IMR-90 (cell line): ENCODE measurements around the gene MPZ. TPM values are rescaled to one million over a fixed set of nuclear protein-coding genes. Genes with fewer than 3 reads are reported as not detected.

Source experiments
- ATAC-seq: fragments of 200-7000 bp; cut with Tn5 transposase; 2 replicates; pipeline ENCODE4 v1.9.1; 2020; ENCODE audit warnings: low read depth, mild to moderate bottlenecking, moderate library complexity
- BruUV-seq: library from RNA; stranded (reverse); fragments of 400-500 nt; replicated peaks from 2 replicates; lab custom pipeline; 2021; lab: Mats Ljungman, UMichigan
- CTCF ChIA-PET: fragments of 300-600 bp; formaldehyde crosslinking; extraction: SDS; loops from one replicate; lab custom pipeline; 2021; ENCODE audit warnings: antibody characterized with exemption; lab: Yijun Ruan, JAX
- POLR2A ChIA-PET: fragments of 300-600 bp; sonication (Branson Sonifier 250); formaldehyde crosslinking; loops from one replicate; lab custom pipeline; 2022; ENCODE audit warnings: antibody characterized with exemption; ENCODE audit not compliant: unreplicated experiment; lab: Charles Lee
- DNase-seq: peaks from one replicate; pipeline ENCODE4 v3.0.0; 2013
- H2AFZ ChIP-seq: replicated peaks from 2 replicates; pipeline ENCODE3; 2013; ENCODE audit warnings: low read length, mild to moderate bottlenecking; ENCODE audit not compliant: poor library complexity
- H2AK5ac ChIP-seq: 2 replicates; pipeline ENCODE4 v1.6.1; 2013; ENCODE audit warnings: low read depth, low read length, inconsistent platforms
- H2AK9ac ChIP-seq: replicated peaks from 2 replicates; pipeline ENCODE3; 2013; ENCODE audit warnings: mild to moderate bottlenecking, low read depth, low read length, moderate library complexity; ENCODE audit not compliant: poor library complexity
- H2BK120ac ChIP-seq: 2 replicates; pipeline ENCODE4 v1.6.1; 2013; ENCODE audit warnings: low read depth, low read length, inconsistent platforms
- H2BK15ac ChIP-seq: 3 replicates; pipeline ENCODE4 v1.6.1; 2013; ENCODE audit warnings: low read depth, low read length, inconsistent platforms
- H2BK20ac ChIP-seq: 2 replicates; pipeline ENCODE4 v1.6.1; 2013; ENCODE audit warnings: low read depth, mild to moderate bottlenecking, inconsistent platforms, low read length, moderate library complexity
- H2BK5ac ChIP-seq: 2 replicates; pipeline ENCODE4 v1.6.1; 2013; ENCODE audit warnings: mild to moderate bottlenecking, low read depth, low read length, inconsistent platforms; ENCODE audit not compliant: poor library complexity, severe bottlenecking
- H3K14ac ChIP-seq: replicated peaks from 2 replicates; pipeline ENCODE4 v1.6.1; 2013; ENCODE audit warnings: low read depth, low read length, inconsistent platforms
- H3K18ac ChIP-seq: 2 replicates; pipeline ENCODE4 v1.6.1; 2013; ENCODE audit warnings: low read depth, low read length, control low read depth
- H3K23ac ChIP-seq: 2 replicates; pipeline ENCODE4 v1.6.1; 2013; ENCODE audit warnings: low read depth, low read length, inconsistent platforms
- H3K27ac ChIP-seq: 2 replicates; pipeline ENCODE4 v1.5.1; 2013; ENCODE audit warnings: mild to moderate bottlenecking, control low read depth, low read length; ENCODE audit not compliant: insufficient read depth
- H3K27me3 ChIP-seq: 2 replicates; pipeline ENCODE4 v1.6.1; 2013; ENCODE audit warnings: low read length; ENCODE audit not compliant: control insufficient read depth, insufficient read depth
- H3K36me3 ChIP-seq: 2 replicates; pipeline ENCODE4 v1.6.1; 2013; ENCODE audit warnings: low read length, mixed read lengths; ENCODE audit not compliant: control insufficient read depth, insufficient read depth
- H3K4ac ChIP-seq: 2 replicates; pipeline ENCODE4 v1.6.1; 2013; ENCODE audit warnings: low read depth, low read length, inconsistent platforms
- H3K4me1 ChIP-seq: 2 replicates; pipeline ENCODE4 v1.6.1; 2013; ENCODE audit warnings: low read length, mixed read lengths; ENCODE audit not compliant: control insufficient read depth, insufficient read depth
- H3K4me2 ChIP-seq: 2 replicates; pipeline ENCODE4 v1.6.1; 2013; ENCODE audit warnings: low read depth, mild to moderate bottlenecking, control low read depth, low read length, moderate library complexity
- H3K4me3 ChIP-seq: 2 replicates; pipeline ENCODE4 v1.5.1; 2013; ENCODE audit warnings: low read depth, mild to moderate bottlenecking, control low read depth, low read length, moderate library complexity; ENCODE audit not compliant: insufficient read depth
- H3K56ac ChIP-seq: 2 replicates; pipeline ENCODE4 v1.6.1; 2013; ENCODE audit warnings: low read length, inconsistent platforms; ENCODE audit not compliant: insufficient read depth; ENCODE audit errors: extremely low read depth
- H3K79me1 ChIP-seq, 2 experiments: 2 replicates each; pipeline ENCODE4 v1.6.1; 2013; ENCODE audit warnings: low read length in 2 of 2, inconsistent platforms in 1 of 2, low read depth in 1 of 2
- H3K9ac ChIP-seq: 2 replicates; pipeline ENCODE4 v1.6.1; 2013; ENCODE audit warnings: low read depth, low read length, control low read depth
- H3K9me1 ChIP-seq: 2 replicates; pipeline ENCODE4 v1.6.1; 2013; ENCODE audit warnings: low read length, inconsistent platforms; ENCODE audit not compliant: insufficient read depth
- H3K9me3 ChIP-seq: 2 replicates; pipeline ENCODE4 v1.6.1; 2013; ENCODE audit warnings: low read length; ENCODE audit not compliant: control insufficient read depth, insufficient read depth
- H4K20me1 ChIP-seq: 2 replicates; pipeline ENCODE4 v1.6.1; 2013; ENCODE audit warnings: low read length, inconsistent platforms; ENCODE audit not compliant: insufficient read depth
- H4K5ac ChIP-seq: 2 replicates; pipeline ENCODE4 v1.6.1; 2013; ENCODE audit warnings: mild to moderate bottlenecking, low read depth, low read length, control low read depth
- H4K8ac ChIP-seq, 2 experiments: 2 replicates each; pipeline ENCODE4 v1.6.1; 2013; ENCODE audit warnings: low read depth in 2 of 2, low read length in 2 of 2, control low read depth in 1 of 2, inconsistent platforms in 1 of 2
- H4K91ac ChIP-seq: 2 replicates; pipeline ENCODE4 v1.6.1; 2013; ENCODE audit warnings: low read depth, low read length, inconsistent platforms; ENCODE audit not compliant: insufficient read depth
- BHLHE40 ChIP-seq: fragments of 150-350 bp; IDR thresholded peaks from 2 replicates; pipeline ENCODE4 v1.6.1; 2016; ENCODE audit warnings: mild to moderate bottlenecking, low read depth, low read length
- CEBPB ChIP-seq: IDR thresholded peaks from 2 replicates; pipeline ENCODE4 v1.6.1; 2012; ENCODE audit warnings: low read depth, low read length, improper control_type of control experiment
- CHD1 ChIP-seq: IDR thresholded peaks from 2 replicates; pipeline ENCODE4 v1.6.1; 2012; ENCODE audit warnings: low read depth, low read length, improper control_type of control experiment
- FOS ChIP-seq: fragments of 150-350 bp; IDR thresholded peaks from 2 replicates; pipeline ENCODE4 v1.6.1; 2016; ENCODE audit warnings: low read depth, low read length
- MAFK ChIP-seq: IDR thresholded peaks from 2 replicates; pipeline ENCODE4 v1.6.1; 2012; ENCODE audit warnings: low read depth, low read length, improper control_type of control experiment
- MAZ ChIP-seq: IDR thresholded peaks from 2 replicates; pipeline ENCODE4 v1.6.1; 2012; ENCODE audit warnings: low read depth, mild to moderate bottlenecking, low read length, improper control_type of control experiment, moderate library complexity, borderline replicate concordance
- MXI1 ChIP-seq: IDR thresholded peaks from 2 replicates; pipeline ENCODE4 v1.6.1; 2012; ENCODE audit warnings: low read depth, mild to moderate bottlenecking, low read length, moderate library complexity, borderline replicate concordance
- NFE2L2 ChIP-seq: fragments of 150-350 bp; IDR thresholded peaks from 2 replicates; pipeline ENCODE4 v1.6.1; 2016; ENCODE audit warnings: low read depth, mild to moderate bottlenecking, low read length
- POLR2A ChIP-seq: IDR thresholded peaks from 2 replicates; pipeline ENCODE4 v1.6.1; 2012; ENCODE audit warnings: mild to moderate bottlenecking, low read depth, low read length
- RAD21 ChIP-seq: IDR thresholded peaks from 2 replicates; pipeline ENCODE4 v1.6.1; 2012; ENCODE audit warnings: low read length, improper control_type of control experiment
- RCOR1 ChIP-seq: IDR thresholded peaks from 2 replicates; pipeline ENCODE4 v1.6.1; 2012; ENCODE audit warnings: mild to moderate bottlenecking, low read length, improper control_type of control experiment; ENCODE audit not compliant: insufficient replicate concordance
- RFX5 ChIP-seq: IDR thresholded peaks from 2 replicates; pipeline ENCODE4 v1.8.0; 2012; ENCODE audit warnings: low read depth, mild to moderate bottlenecking, low read length, moderate library complexity
- SMC3 ChIP-seq: fragments of 150-350 bp; IDR thresholded peaks from 2 replicates; pipeline ENCODE4 v1.6.1; 2016; ENCODE audit warnings: low read depth, mild to moderate bottlenecking, antibody characterized with exemption, low read length, moderate library complexity
- USF2 ChIP-seq: fragments of 150-350 bp; IDR thresholded peaks from 2 replicates; pipeline ENCODE4 v1.6.1; 2017; ENCODE audit warnings: mild to moderate bottlenecking, antibody characterized with exemption, low read length, low read depth
- WGBS, 2 experiments: methylation state at CpG; one replicate each; pipeline versions ENCODE4 v1.1.5 to v1.1.7; 2013; ENCODE audit warnings: missing lambda C conversion rate in 2 of 2; ENCODE audit not compliant: insufficient read length in 1 of 2; ENCODE audit errors: extremely low coverage in 2 of 2; 5-methylcytosine and 5-hydroxymethylcytosine counted together
- dilution Hi-C: fragments of 300-500 bp; cut with HindIII; formaldehyde crosslinking; loops from one replicate; pipeline ENCODE4 v1.14.3; 2018; ENCODE audit warnings: low sequenced_read_pairs; ENCODE audit not compliant: unreplicated experiment
- in situ Hi-C: fragments of 300-500 bp; cut with MboI; formaldehyde crosslinking; loops from 3 replicates; pipeline ENCODE4 v1.14.3; 2019; ENCODE audit warnings: low sequenced_read_pairs, inconsistent platforms, mixed read lengths
- intact Hi-C: fragments of 100-400 bp; cut with micrococcal nuclease; formaldehyde crosslinking; loops from 2 replicates; pipeline ENCODE4 v1.10.0; 2022
- polyA plus RNA-seq, 3 experiments: library from polyadenylated mRNA; depleted of rRNA; stranded (reverse); fragments of >200 nt; gene quantifications; 2 replicates each; pipeline ENCODE4 v1.2.3, GENCODE V29; 2012; ENCODE audit warnings: low replicate concordance in 1 of 3
- total RNA-seq: library from RNA; depleted of rRNA; stranded (reverse); fragments of >200 nt; gene quantifications from 2 replicates; pipeline ENCODE4 v1.2.3, GENCODE V29; 2012
- TF ChIP-seq, protein P1 (sequence below): conservative IDR thresholded peaks from 2 replicates; pipeline ENCODE4 v1.5.1; 2012; ENCODE audit warnings: mild to moderate bottlenecking, low read depth, low read length, improper control_type of control experiment
- TF ChIP-seq, protein P2 (sequence below): fragments of 150-350 bp; IDR thresholded peaks from 2 replicates; pipeline ENCODE4 v1.6.1; 2016; ENCODE audit warnings: low read depth, mild to moderate bottlenecking, low read length, moderate library complexity, borderline replicate concordance

Gene MPZ
- total and polyA plus RNA-seq, 2 of the 4 experiments (the other 2 are of a cell fraction): 0.18 to 0.96 TPM

DNA sequence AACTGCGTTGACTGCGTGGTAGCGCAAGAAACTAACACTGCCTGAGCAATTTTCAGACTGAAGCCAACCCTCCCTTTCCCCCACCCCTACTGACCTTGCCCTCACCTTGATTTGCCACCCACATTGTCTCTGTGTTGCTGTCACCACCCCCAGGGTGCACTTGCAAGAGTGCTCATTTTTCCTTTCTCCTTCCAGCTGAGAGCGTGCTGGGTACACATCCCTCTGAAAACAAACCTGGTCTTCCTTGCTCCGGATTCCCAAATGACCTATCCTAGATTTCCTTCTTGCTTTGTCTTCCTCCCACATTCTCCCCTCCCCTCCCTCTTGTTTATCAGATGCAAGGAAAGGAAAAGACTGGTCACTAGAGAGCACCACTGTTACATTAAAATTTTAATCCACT, 24.2 kb downstream of the MPZ start:
- ATAC-seq (no peak), DNase-seq (no peak)
- Histone ChIP-seq H3K4me3 (no peak overlapping the region), H3K4ac (no peak overlapping the region), H3K4me2 (no peak overlapping the region), H3K9me1 (no peaks in the 10 kb centered on the region), H2BK5ac (no peak overlapping the region), H3K9me3 (no peaks in the 10 kb centered on the region), H2AFZ (no peak overlapping the region), H3K27me3 (peaks cover 19% of the 10 kb centered on the region), H2BK120ac (no peak overlapping the region), H3K4me1 (no peaks in the 10 kb centered on the region), H4K8ac (no peak overlapping the region), H3K23ac (no peak overlapping the region), H2AK5ac (no peak overlapping the region), H3K79me1 (no peaks in the 10 kb centered on the region), H2BK15ac (no peak overlapping the region), H3K36me3 (no peaks in the 10 kb centered on the region), H3K27ac (no peak overlapping the region), H2BK20ac (no peak overlapping the region), H4K5ac (no peak overlapping the region), H3K56ac (no peak overlapping the region; the same call in 1 of the 2 replicates), H2AK9ac (no peak overlapping the region), H3K14ac (no peak overlapping the region), H3K18ac (no peak overlapping the region), H4K91ac (no peak overlapping the region), H3K9ac (no peak overlapping the region), H4K20me1 (no peaks in the 10 kb centered on the region)
- no TSS peak for BruUV-seq
- dilution Hi-C loops: no loop called here
- TF ChIP-seq SMC3: no peak
- TF ChIP-seq POLR2A: no peak
- TF ChIP-seq USF2: no peak
- TF ChIP-seq FOS: no peak
- TF ChIP-seq MXI1: no peak
- no peak for TF ChIP-seq MAZ
- no peak for TF ChIP-seq RFX5
- TF ChIP-seq CEBPB: no peak
- TF ChIP-seq MAFK: no peak
- TF ChIP-seq NFE2L2: no peak
- TF ChIP-seq RAD21: no peak
- TF ChIP-seq BHLHE40: no peak
- TF ChIP-seq, protein P1, sequence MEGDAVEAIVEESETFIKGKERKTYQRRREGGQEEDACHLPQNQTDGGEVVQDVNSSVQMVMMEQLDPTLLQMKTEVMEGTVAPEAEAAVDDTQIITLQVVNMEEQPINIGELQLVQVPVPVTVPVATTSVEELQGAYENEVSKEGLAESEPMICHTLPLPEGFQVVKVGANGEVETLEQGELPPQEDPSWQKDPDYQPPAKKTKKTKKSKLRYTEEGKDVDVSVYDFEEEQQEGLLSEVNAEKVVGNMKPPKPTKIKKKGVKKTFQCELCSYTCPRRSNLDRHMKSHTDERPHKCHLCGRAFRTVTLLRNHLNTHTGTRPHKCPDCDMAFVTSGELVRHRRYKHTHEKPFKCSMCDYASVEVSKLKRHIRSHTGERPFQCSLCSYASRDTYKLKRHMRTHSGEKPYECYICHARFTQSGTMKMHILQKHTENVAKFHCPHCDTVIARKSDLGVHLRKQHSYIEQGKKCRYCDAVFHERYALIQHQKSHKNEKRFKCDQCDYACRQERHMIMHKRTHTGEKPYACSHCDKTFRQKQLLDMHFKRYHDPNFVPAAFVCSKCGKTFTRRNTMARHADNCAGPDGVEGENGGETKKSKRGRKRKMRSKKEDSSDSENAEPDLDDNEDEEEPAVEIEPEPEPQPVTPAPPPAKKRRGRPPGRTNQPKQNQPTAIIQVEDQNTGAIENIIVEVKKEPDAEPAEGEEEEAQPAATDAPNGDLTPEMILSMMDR: no peak
- TF ChIP-seq, protein P2, sequence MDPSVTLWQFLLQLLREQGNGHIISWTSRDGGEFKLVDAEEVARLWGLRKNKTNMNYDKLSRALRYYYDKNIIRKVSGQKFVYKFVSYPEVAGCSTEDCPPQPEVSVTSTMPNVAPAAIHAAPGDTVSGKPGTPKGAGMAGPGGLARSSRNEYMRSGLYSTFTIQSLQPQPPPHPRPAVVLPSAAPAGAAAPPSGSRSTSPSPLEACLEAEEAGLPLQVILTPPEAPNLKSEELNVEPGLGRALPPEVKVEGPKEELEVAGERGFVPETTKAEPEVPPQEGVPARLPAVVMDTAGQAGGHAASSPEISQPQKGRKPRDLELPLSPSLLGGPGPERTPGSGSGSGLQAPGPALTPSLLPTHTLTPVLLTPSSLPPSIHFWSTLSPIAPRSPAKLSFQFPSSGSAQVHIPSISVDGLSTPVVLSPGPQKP: no peak
- no peak for TF ChIP-seq CHD1
- TF ChIP-seq RCOR1: no peak
- WGBS, 2 experiments: 0% methylated on average over 1 of the region's 5 CpGs; no CpG with 5 or more reads in 1 of the 2 experiments
- CTCF ChIA-PET: interaction anchor here (0.6 kb wide), 2 partner anchors 11 to 455 kb away, joined by 3 to 7 read pairs; no protein-coding TSS in a partner anchor
- intact Hi-C loops: no loop called here
- in situ Hi-C loops: no loop called here
- POLR2A ChIA-PET: no interaction called here
